HG03139 (cell line): ENCODE measurements around the gene NBDY.
"Not testable (repeated sequence)": the region's sequence is repeated elsewhere in the genome, so short reads cannot be mapped to it uniquely, and the experiment has no call there.

Experiments
- ATAC-seq: cut with Tn5 transposase; IDR thresholded peaks from one replicate; pipeline ENCODE4 v1.9.1; 2021; ENCODE audit not compliant: unreplicated experiment

NBDY gene

GRCh38 chrX:56800307-56800706 lies 71.3 kb downstream of the NBDY start:
- ATAC-seq = no peak

- ATAC-seq = peak; percentile 53
These were observed 71.8 kb downstream of the NBDY start for GRCh38 chrX:56800801-56801200.

DNA sequence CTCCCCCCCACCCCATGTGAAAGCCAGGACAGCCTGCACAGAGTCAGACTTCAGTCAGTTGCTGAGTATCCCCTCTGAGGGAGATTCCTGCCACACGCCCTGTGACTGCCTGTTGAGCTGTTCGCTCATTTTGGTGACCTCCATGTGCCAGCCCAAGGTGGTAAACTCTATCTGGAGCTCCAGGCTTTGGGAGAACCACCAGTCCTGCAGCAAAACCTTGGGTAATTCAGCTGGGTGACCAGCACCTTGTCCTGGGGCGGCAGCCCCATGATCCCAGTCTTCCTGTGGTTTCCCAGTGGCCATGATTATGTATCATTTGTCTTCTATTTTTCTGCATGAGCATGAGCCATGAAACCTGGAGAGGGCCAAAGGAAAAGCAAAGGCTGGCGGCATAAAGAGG lies 73.4 kb downstream of the NBDY start:
- no peak for ATAC-seq

DNA sequence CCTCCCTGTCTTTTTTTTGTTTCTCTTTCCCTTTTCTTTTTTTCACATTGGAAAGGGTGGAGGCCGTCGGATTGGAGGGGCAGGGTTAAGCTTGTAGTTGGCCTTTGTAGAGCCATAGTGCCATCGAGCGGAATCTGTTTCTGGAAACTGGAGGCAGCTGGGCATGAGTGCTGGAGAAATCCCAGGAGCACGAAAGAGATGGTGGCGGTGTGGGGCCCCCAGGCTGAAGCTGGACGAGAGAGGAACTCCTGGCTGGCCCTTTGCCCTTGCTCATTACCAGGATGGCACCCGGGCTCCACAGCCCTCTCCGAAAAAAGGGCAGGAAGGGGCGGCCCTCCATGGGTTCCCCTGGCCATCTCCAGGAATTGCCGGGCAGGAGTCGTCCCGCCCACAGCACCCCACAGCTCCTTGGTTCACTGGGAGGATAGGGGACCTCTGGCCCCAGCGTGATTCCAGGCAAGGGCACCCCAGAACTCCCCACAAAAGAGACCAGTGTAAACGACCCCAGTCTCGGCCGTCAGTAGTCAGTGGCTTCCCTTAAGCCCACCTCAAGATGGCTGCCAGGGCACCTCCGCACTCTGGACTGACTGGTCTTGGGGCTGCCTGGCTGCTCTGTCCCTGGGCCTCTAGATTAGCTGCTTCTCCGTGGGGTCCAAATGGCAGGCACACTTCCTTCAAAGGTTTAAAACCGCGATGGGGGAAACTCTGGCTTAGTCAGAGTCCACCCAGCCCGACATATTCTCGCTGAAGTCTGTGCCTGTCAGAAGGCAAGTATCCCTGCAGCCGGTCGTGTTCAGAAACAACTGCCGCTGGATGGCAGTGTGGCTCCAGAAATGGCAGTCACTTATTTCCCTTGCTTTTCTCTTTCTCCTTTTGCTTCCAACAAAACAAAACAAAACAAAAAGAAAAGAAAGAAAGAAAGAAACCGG lies 74.1 kb downstream of the NBDY start:
- ATAC-seq = no peak

DNA sequence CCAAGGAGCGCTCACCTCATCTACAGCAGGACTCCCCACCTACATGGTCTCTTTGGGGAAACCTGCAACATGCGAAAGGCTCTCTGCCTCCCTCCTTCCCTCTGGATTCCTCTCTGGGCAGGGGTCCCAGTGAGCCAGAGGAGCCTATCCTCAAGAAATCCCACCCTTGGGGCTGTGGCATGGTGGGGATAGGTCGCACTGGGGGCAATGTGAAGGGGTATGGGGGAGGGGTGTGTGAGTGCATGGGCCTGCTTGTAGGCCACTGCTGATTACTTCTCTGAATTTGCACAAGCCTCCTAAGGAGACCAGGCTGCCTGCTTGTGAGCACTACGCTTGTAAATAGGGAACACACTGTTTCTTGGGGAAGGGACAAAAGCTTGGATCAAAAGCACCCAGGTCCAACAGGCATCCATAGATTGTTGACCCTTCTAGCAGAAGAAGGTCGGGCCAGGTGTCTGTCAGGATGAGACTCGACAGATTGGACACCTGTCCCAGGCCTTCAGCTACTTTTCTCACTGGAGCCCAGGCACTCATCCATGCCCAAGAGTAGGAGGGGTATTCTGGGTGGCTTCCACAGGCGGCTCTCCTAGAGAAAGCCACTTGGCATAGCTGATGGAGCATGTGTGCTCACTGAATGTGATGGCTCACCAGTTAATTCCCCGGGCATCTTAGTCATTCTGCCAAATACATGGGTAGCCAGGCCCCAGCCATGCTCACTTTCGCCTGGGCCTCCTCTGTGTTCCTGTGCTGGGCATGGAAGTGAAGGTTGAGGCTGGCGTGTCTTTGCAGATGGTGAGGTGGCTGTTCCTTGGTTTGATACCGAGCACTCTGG lies 75.0 kb downstream of the NBDY start:
- ATAC-seq = no peak

DNA sequence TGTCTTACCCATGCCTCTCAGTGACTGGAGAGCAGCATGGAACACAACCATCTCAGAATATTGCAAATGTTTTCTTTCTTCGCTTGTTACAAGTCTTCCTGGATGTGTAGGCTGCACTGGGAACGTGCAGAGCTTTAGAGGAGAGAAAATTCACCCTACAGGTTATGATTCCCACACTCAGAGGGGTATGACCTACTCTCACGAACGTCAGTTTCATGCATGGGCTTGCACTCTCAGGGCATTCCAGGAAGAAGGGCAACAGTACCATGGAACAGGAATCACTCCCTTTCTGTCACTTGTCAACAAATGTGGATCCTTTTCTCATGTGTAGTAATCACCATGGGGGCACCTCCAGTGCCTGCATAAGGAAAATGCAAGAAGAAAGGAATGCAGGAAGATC lies 75.8 kb downstream of the NBDY start:
- ATAC-seq = no peak

- no peak for ATAC-seq
These were observed 76.4 kb downstream of the NBDY start for GRCh38 chrX:56805399-56805798.

- ATAC-seq = not testable (repeated sequence)
These were observed 77.1 kb downstream of the NBDY start for GRCh38 chrX:56806176-56806575.

DNA sequence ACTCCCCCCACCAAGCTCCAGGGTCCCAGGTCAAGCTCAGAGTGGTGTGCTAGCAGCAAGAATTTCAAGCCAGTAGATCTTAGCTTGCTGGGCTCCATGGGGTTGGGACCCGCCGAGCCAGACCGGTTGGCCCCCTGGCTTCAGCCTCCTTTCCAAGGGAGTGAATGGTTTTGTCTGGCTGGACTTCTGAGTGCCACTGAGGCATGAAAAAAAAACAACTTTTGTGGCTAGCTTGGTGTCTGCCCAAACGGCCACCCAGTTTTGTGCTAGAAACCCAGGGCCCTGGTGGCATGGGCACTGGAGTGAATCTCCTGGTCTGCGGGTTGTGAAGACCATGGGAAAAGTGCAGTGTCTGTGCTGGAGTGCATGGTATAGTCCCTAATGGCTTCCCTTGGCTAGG lies 82.6 kb downstream of the NBDY start:
- no peak for ATAC-seq

GRCh38 chrX:56812515-56813105 lies 83.6 kb downstream of the NBDY start:
- peak; percentile 97 for ATAC-seq

GRCh38 chrX:56813318-56813837 lies 84.3 kb downstream of the NBDY start:
- no peak for ATAC-seq

- ATAC-seq = no peak
These were observed 88.1 kb downstream of the NBDY start for GRCh38 chrX:56817179-56817578.

GRCh38 chrX:56826020-56826419 lies 97.0 kb downstream of the NBDY start:
- no peak for ATAC-seq

DNA sequence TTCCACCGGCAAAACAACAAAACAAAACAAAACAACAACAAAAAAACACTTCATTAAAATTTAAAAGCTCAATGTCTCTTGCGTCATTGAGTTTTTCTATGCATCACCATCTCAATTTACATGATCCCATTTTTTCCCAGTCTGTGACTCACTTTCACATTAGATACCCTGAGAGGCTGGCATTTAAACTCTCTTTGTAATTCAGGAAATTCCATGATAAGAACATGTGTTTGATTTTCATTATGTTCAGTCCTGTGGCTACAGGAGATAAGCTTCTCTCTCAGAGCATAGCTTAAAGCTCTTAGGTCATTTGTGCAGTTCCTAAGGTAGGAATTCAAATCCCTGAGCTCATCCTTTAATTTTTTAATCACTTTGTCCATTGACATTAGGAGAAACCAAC lies 104.6 kb downstream of the NBDY start:
- no peak for ATAC-seq

DNA sequence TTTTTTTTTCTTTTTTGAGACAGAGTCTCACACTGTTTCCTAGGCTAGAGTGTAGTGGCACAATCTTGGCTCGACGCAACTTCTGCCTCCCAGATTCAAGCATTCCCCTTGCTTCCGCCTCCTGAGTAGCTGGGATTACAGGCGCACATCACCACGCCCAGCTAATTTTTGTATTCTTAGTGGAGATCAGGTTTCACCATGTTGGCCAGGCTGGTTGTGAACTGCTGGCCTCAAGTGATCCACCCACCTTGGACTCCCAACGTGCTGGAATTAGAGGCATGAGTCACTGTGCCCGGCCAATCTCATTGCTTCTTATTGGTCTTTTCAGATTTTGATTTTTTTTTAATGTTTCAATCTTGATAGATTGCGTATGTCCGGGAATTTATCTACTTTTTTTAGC lies 124.4 kb downstream of the NBDY start:
- ATAC-seq = no peak

DNA sequence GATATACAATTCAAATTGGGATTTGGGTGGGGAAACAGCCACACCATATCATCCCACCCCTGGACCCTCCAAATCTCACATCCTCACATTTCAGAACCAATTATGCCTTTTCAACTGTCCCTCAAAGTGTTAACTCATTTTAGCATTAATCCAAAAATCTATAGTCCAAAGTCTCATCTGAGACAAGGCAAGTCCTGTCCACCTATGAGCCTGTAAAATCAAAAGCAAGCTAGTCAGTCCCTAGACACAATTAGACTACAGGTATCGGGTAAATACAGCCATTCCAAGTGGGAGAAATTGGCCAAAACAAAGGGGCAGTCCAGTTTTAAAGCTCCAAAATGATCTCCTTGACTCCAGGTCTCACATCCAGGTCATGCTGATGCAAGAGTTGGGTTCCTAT lies 128.0 kb downstream of the NBDY start:
- ATAC-seq = no peak

GRCh38 chrX:56860888-56861287 lies 131.8 kb downstream of the NBDY start:
- no peak for ATAC-seq
